ENCODE measurements around the gene BRDT. TPM values are rescaled to one million over a fixed set of nuclear protein-coding genes. Genes with fewer than 3 reads are reported as not detected.

BRDT gene
- total RNA-seq (2014; rRNA removed; shearing (Covaris generic)) (not detected in 2 replicates), polyA plus RNA-seq (2016; fragmentation: Nextera tagmentation; extraction: Ambion mirVana) (not detected in 2 replicates)

DNA sequence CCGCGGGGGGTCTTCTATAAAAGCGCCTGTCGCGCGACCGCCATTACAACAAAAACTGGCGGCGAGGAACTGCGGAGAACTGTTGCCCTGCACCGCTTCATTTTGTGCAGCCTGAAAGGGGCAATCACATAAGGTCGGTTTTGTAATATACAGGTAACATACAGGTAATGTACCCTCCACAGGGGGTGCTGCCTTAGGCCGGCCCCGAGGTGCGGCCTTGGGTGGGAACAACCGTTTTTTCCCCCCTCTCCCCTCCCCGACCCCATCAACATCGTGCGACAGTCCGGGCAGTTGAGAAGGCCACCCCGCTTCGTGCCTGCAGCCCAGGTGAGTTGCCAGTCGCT is at the start of gene BRDT:
TSS of gene BRDT (plus strand) at position 46 of the 344 bp plus-strand sequence. CDS start 13,354 bp downstream, outside the sequence.
- H3K4me2 ChIP-seq (ENCODE audit: unreplicated experiment): no peak within 1 kb of the TSS
- no peaks in the 10 kb centered on the region for H3K9me2 ChIP-seq (ENCODE audit: insufficient read depth)
- no peaks in the 10 kb centered on the region for H4K20me1 ChIP-seq (ENCODE audit: insufficient read depth)
- 84 to 85% methylated on average over 22 to 23 of the region's 23 CpGs for WGBS, 2 experiments (ENCODE audit: low coverage in 1 of 2, low lambda C conversion rate in 2 of 2, missing lambda C conversion rate in 2 of 2)
- no peak within 1 kb of the TSS for H3K9ac ChIP-seq
- no peak for DNase-seq
- TF ChIP-seq EZH2 (IDR thresholded peaks at IDR 0.05; ENCODE audit: insufficient read depth, poor library complexity, severe bottlenecking): no peak
- no peak for TF ChIP-seq EZH2phosphoT487 (IDR thresholded peaks at IDR 0.05; ENCODE audit: insufficient read depth, low read depth)
- no peaks in the 10 kb centered on the region for H3K79me2 ChIP-seq (ENCODE audit: insufficient read depth)
- H3K27me3 ChIP-seq (replicated peaks; ENCODE audit: insufficient read depth): no peaks in the 10 kb centered on the region
- no peak within 1 kb of the TSS for H3K4me3 ChIP-seq
- no peaks in the 10 kb centered on the region for H3K4me1 ChIP-seq (ENCODE audit: insufficient read depth)
- in situ Hi-C loops (cut with MboI): loop anchor here (25.0 kb wide), 1 partner anchor 662 kb away; no protein-coding TSS in a partner anchor
- H3K9me3 ChIP-seq (ENCODE audit: low read depth): no peaks in the 10 kb centered on the region
- H3F3A ChIP-seq (ENCODE audit: insufficient read depth): no peaks in the 10 kb centered on the region
- H3K27ac ChIP-seq: no peak within 1 kb of the TSS
- H2AFZ ChIP-seq: peak within 1 kb of the TSS; percentile 45; the same call in 1 of the 2 replicates
- H3K36me3 ChIP-seq (ENCODE audit: low read depth): no peaks in the 10 kb centered on the region

DNA sequence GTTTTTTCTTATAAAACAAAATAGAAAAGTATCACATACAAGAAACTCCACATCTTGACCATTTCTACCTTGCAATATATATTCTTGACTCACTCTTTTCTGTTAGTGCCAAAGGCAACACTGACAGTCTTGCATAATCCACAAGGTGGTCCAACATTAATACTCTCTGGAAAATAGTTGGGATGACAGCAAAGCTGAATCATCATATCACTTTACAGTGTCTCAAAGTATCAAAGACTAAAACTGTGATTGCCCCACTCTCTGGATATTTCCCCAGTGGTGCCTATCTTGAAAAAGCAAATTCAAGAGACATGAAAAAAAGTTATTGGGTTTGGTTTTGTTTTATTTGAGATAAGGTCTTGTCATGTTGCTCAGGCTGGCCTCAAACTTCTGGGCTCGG is 48.6 kb upstream of the BRDT start:
- H3K27ac ChIP-seq: peak overlapping the region; percentile 42; the same call in 1 of the 2 replicates
- no peak for TF ChIP-seq EZH2phosphoT487 (IDR thresholded peaks at IDR 0.05; ENCODE audit: insufficient read depth, low read depth)
- no peak for TF ChIP-seq EZH2 (IDR thresholded peaks at IDR 0.05; ENCODE audit: insufficient read depth, poor library complexity, severe bottlenecking)
- in situ Hi-C loops (cut with MboI): no loop called here

DNA sequence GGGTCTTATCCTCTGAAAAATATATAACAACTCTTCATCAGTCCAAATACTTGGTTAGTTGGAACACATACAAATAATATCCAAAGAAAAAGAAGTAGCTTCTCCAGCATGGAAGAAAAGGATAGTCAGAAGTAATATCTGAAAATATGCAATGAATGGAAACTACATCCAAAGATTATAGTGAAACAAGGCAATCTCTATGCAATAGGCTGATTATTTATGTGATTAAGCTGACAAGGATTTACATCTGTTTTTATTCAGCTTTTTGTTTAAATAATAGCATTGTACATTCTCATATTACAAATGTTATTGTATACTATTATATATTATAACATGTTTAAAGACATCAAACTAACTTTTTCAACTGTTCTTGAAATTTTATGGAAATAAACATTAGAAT is 48.0 kb upstream of the BRDT start:
- Histone ChIP-seq H3K79me2 (ENCODE audit: insufficient read depth) (no peaks in the 10 kb centered on the region), H3K27me3 (replicated peaks; ENCODE audit: insufficient read depth) (no peaks in the 10 kb centered on the region), H3K9me2 (ENCODE audit: insufficient read depth) (no peaks in the 10 kb centered on the region), H3K9me3 (ENCODE audit: low read depth) (no peaks in the 10 kb centered on the region), H3K9ac (no peak overlapping the region), H3F3A (ENCODE audit: insufficient read depth) (peaks cover 7% of the 10 kb centered on the region; the same call in 1 of the 2 replicates), H3K4me2 (ENCODE audit: unreplicated experiment) (peak overlapping the region; percentile 22), H2AFZ (no peak overlapping the region), H3K4me3 (no peak overlapping the region), H3K4me1 (ENCODE audit: insufficient read depth) (peaks cover 17% of the 10 kb centered on the region), H3K36me3 (ENCODE audit: low read depth) (no peaks in the 10 kb centered on the region), H4K20me1 (ENCODE audit: insufficient read depth) (no peaks in the 10 kb centered on the region), H3K27ac (0 out of 2 replicates have a peak overlapping the region, but pooled peaks have one; percentile 42)
- no peak for DNase-seq
- TF ChIP-seq EZH2phosphoT487 (IDR thresholded peaks at IDR 0.05; ENCODE audit: insufficient read depth, low read depth): no peak
- TF ChIP-seq EZH2 (IDR thresholded peaks at IDR 0.05; ENCODE audit: insufficient read depth, poor library complexity, severe bottlenecking): no peak
- in situ Hi-C loops (cut with MboI): no loop called here

More for the DNA sequence above, 48.6 kb upstream of the BRDT start:
- H3K9me2 ChIP-seq (ENCODE audit: insufficient read depth): no peaks in the 10 kb centered on the region
- H3K9ac ChIP-seq: no peak overlapping the region
- H3F3A ChIP-seq (ENCODE audit: insufficient read depth): peaks cover 7% of the 10 kb centered on the region; the same call in 1 of the 2 replicates
- no peaks in the 10 kb centered on the region for H4K20me1 ChIP-seq (ENCODE audit: insufficient read depth)
- H3K36me3 ChIP-seq (ENCODE audit: low read depth): no peaks in the 10 kb centered on the region
- H3K27me3 ChIP-seq (replicated peaks; ENCODE audit: insufficient read depth): no peaks in the 10 kb centered on the region
- no peaks in the 10 kb centered on the region for H3K9me3 ChIP-seq (ENCODE audit: low read depth)
- DNase-seq: peak; percentile 87
- no peak overlapping the region for H2AFZ ChIP-seq
- no peaks in the 10 kb centered on the region for H3K79me2 ChIP-seq (ENCODE audit: insufficient read depth)
- H3K4me1 ChIP-seq (ENCODE audit: insufficient read depth): peaks cover 17% of the 10 kb centered on the region
- H3K4me2 ChIP-seq (ENCODE audit: unreplicated experiment): peak overlapping the region; percentile 22
- H3K4me3 ChIP-seq: no peak overlapping the region
- 93% methylated on average over 1 of the region's 1 CpG for WGBS, 2 experiments (ENCODE audit: low coverage in 1 of 2, low lambda C conversion rate in 2 of 2, missing lambda C conversion rate in 2 of 2)

DNA sequence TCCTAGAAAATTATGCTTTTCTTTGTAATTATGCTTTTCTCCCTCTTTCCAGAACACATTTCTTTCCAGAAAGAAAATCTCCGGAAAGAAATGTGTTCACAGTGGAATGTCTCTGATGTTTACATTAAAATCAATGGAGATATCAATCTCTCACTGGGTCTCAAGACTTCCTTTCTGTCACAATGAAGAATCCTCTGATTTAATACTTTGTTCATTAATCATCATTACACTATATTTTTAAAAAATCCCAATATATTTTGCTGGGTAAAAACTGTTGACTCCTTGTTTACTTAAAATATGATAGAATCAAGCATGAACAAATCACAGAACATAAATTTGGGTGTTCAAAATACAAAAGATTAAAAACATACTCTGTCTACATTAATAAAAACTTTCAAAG is 36.9 kb upstream of the BRDT start:
- DNase-seq: no peak
- Histone ChIP-seq H3K27me3 (replicated peaks; ENCODE audit: insufficient read depth) (no peaks in the 10 kb centered on the region), H3K9me3 (ENCODE audit: low read depth) (no peaks in the 10 kb centered on the region), H3K79me2 (ENCODE audit: insufficient read depth) (no peaks in the 10 kb centered on the region), H3K9me2 (ENCODE audit: insufficient read depth) (no peaks in the 10 kb centered on the region), H3K27ac (no peak overlapping the region), H4K20me1 (ENCODE audit: insufficient read depth) (no peaks in the 10 kb centered on the region), H3F3A (ENCODE audit: insufficient read depth) (peaks cover 6% of the 10 kb centered on the region; the same call in 1 of the 2 replicates), H3K36me3 (ENCODE audit: low read depth) (no peaks in the 10 kb centered on the region), H3K4me1 (ENCODE audit: insufficient read depth) (no peaks in the 10 kb centered on the region), H2AFZ (no peak overlapping the region), H3K9ac (no peak overlapping the region), H3K4me3 (no peak overlapping the region), H3K4me2 (ENCODE audit: unreplicated experiment) (peak overlapping the region; percentile 4)
- WGBS, 2 experiments (ENCODE audit: low coverage in 1 of 2, low lambda C conversion rate in 2 of 2, missing lambda C conversion rate in 2 of 2): 31 to 46% methylated on average over 1 of the region's 1 CpG
- TF ChIP-seq EZH2 (IDR thresholded peaks at IDR 0.05; ENCODE audit: insufficient read depth, poor library complexity, severe bottlenecking) (no peak), EZH2phosphoT487 (IDR thresholded peaks at IDR 0.05; ENCODE audit: insufficient read depth, low read depth) (no peak)
- in situ Hi-C loops (cut with MboI): no loop called here
